Activated CD4-positive, CD25-positive, alpha-beta regulatory T cell treated with anti-CD3 and anti-CD28 coated beads, Interleukin-2, amount 50 U/mL, for 16 hours (primary cell): Measurements from ENCODE around the gene ANO10.
"Not testable (repeated sequence)": the region's sequence is repeated elsewhere in the genome, so short reads cannot be mapped to it uniquely, and the experiment has no call there.

ENCODE experiments used
- DNase-seq: peaks from one replicate; pipeline ENCODE4 v3.0.0-alpha.2; 2020; ENCODE audit warnings: low read depth, low spot score

The ANO10 gene

DNA sequence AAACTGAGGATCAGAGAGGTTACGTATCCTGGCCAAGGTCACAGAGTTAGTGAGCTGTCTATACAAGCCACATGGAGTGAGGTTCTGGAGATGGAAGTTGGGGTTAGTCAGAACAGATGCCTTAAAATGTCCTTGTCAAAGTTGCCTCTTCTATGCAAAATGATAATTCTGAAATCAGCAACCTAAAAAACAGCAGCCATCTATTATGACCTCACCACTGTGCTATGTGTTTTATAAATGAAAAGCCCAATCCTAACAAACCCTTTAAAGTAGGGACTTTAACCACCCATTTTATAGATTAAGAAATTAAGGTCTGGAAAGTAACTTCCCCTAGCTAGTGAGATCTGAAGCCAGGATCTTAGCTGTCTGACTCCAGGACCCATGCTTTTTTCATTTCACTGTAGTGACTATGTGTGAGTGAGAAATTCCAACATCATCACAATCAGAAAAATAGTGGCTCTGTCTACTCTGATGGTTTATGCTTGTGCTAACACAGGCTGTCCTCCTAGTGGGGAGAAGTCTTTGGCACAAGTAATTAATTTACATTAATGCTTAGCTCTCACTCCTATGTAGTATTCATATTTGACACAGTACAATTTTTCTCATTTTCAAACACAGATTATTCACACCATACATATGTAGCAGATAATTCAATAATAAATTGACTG is 143.6 kb downstream of the ANO10 start:
- DNase-seq, result no peak

DNA sequence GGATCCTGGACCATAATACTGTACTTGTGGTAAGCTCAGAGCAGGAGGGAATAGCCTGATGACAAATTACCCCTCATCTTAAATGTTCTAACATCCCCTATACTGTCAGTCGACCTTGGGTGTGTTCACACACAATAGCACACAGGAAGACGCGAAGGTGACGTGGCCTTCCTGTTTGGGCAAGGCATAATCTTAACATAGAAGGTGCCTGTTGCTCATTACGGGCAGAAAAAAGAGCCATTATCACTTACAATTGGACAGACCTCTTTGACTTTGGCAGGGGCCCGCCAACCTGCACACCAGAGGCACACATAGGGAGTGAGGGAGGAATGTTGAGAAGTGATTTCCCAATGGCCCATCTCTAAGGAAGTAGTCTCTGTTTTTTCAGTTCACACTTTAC is 144.2 kb downstream of the ANO10 start:
- DNase-seq, result peak; percentile 35

GRCh38 chr3:43473737-43474136 is 148.1 kb downstream of the ANO10 start:
- no peak for DNase-seq

- no peak for DNase-seq
These were observed 148.6 kb downstream of the ANO10 start for GRCh38 chr3:43473244-43473643.

DNA sequence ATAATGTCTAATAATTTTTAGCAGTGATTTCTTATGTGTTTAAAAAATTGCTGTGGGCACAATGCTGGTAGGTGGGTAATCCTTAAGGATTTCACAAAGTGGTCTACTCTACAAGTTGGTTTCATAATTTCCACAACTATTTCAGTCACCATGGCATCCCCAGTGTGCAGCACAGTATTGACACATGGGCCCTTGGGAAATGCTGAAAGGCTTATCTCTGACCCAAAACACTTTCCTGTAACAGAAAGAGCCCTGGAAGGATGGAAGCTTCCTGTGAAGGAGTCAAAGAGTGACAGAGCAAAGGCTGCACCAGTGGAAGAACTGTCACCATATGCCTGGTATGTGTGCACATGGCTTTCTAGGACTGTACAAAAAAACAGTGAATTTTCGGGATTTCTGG is 153.7 kb downstream of the ANO10 start:
- DNase-seq, result no peak

GRCh38 chr3:43465109-43465508 is 156.7 kb downstream of the ANO10 start:
- DNase-seq, result no peak

GRCh38 chr3:43462566-43462965 is 159.2 kb downstream of the ANO10 start:
- DNase-seq, result not testable (repeated sequence)

DNA sequence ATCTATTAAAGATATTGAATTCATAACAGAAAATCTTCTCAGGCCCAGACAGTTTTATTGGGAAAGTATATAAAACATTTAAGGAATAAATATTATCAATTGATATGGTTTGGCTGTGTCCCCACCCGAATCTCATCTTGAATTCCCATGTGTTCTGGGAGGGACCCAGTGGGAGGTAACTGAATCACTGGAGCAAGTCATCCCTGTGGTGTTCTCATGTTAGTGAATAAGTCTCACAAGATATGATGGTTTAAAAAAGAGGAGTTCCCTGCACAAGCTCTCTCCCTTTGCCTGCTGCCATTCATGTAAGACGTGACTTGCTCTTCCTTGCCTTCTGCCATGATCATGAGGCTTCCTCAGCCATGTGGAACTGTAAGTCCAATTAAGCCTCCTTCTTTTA is 160.5 kb downstream of the ANO10 start:
- no peak for DNase-seq

DNA sequence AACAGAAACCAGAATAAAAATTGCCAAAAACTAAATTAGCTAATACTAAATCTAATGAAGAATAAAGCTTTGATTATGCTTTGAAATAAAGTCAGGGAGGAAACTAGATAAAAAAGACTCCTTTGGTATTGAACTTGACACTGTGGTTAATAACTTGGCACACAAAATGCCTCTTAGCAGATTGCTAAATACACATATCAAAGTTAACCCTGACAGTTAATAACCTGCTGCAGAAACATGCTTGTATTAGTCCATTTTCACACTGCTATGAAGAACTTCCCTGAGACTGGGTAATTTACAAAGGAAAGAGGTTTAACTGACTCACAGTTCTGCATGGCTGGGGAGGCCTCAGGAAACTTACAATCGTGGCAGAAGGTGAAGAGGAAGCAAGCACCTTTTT is 164.8 kb downstream of the ANO10 start:
- DNase-seq, result not testable (repeated sequence)

GRCh38 chr3:43455233-43455632 is 166.6 kb downstream of the ANO10 start:
- no peak for DNase-seq

DNA sequence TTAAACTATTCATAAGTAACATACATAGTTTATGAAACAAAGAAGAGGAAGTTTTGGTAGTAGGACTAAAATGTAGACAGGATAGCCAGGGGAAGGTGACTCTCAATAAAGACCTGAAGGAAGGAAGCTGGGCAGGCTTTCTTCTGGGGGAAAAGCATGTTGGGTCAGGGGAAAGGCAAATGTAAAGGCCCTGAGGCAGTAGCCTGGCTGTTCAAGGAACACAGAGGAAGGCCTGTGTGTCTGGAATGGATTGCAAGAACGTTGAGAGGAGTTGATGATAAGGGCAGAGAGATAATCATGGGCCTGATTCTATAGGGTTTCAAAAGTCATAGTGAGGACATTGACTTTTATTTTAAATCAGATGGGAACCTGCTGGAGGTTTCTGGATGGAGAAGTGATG is 167.8 kb downstream of the ANO10 start:
- no peak for DNase-seq

DNA sequence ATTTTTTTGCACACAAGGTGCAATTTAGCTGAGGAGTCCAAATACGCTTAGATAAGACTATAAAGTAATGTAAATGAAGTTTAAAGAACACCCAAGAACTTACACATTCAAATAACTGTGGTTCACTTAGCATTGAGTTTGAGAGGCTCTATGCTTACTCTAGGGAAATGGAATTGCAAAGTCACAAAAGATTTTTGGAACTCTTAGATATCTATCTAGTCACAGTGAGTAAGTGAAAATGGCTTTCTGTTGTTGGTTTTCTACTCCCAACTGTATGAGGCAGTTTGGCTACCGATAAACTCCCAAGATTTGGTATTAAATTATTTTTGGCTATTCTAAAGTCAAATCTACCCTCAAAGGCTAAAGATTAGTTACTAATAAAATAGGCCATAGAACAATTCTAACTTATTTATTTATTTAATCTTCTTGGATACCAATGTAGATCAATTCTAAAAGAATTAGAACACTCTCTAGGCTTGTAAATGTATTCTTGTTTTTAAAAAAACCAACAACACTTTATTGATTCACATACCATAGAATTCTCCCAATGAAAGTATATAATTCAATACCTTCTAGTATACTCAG is 170.0 kb downstream of the ANO10 start:
- DNase-seq, result no peak

DNA sequence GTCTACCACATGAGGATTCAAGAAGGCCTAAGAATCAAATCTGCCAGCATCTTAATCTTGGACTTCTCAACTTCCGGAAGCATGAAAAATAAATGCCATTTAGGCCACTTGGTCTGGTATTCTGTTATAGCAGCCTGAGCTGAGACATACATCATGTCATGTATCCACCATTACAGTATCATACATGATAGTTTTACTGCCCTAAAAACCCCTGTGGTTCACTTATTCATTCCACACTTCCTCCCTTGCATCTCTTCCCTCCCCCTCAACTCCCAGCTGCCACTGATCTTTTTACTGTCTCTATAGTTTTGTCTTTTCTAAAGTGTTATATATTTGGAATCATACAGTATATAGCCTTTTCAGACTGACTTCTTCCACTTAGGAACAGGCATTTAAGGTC is 173.7 kb downstream of the ANO10 start:
- DNase-seq, result no peak

DNA sequence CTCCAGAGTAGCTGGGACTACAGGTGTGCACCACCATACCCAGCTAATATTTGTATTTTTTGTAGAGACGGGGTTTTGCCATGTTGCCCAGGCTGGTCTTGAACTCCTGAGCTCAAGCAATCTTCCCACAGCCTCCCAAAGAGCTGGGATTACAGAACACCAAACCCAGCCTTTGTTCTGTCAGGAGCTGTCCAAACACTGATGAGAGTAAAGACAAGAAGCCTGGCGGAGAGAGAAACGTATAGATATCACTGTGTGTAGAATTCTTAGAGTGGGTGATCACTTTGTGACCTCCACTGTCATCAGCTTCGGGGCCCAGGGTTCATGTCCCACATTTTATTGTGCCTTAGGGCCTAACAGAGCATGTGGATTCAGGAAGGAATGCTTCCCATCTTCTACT is 176.0 kb downstream of the ANO10 start:
- no peak for DNase-seq

DNA sequence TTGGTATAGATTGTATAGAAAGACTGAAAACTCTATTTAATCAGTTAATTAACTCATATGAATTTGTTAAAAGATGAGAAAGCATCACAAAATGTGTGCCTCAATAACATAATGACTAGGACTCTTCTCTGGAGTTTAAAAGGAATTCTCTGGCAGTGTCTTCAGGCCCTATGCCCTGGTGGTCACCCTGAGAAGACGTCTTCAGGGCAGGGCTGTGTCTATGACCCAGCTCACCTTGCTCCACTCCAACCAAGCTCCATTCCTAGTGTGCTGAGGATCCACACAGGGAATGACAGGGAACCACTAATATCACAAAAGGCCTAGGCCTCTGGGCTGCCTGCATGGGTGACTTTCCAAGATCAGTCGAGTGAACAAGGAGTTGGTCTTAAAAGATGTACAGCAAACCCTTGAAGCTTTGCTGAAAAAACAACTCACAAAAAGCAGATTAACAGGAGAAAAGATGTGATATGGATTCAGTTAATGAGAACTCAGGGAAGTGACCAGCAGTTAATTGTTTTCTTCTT is 178.9 kb downstream of the ANO10 start:
- no peak for DNase-seq

DNA sequence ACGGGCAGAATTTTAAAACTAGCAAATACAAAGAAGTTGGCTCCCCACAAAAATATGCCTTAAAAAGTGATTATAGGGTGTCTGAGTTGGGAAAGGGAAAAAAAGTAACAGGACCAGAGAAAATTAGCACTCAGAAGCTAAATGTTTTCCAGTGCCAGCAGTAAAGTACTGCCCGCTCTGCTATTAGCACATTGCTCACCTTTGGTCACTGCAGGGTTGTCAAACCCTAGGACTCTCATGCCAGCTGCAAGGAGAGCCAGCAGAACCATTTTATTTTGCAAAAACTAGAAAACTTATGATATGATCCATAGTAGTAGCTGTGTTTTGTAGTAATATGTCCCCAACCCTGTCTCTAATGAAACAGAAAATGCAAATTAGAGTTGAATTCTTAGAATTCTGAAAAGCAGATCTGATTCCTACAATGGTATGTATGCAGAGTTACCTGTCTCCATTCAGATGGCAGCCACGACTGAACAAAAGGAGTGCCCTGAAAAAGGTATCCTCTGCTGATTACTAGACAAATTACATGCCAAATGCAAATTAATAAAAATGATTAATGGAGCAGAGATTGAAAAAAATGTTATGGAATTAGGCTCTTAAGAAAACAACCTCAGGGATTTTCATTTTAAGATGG is 185.2 kb downstream of the ANO10 start:
- DNase-seq, result no peak

DNA sequence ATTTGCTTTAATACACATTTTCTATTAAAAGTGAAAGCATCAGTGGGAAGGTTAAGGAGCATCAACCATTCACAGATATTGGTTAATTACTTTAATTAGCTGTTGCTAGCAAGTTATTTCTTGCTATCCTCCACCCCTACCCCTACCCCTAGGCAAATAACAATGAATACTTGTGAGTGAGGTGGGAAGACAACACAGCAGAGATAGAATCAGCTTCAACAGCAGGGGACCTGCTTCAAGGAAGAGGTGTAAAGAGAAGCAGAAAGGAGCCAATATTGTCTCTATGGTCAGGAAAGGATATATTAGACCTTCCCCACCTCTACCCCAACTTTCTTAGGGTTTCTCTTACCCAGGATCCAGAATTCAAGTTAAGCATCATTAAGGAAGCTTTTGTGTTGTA is 186.1 kb downstream of the ANO10 start:
- DNase-seq, result no peak

GRCh38 chr3:43434431-43434830 is 187.4 kb downstream of the ANO10 start:
- DNase-seq, result no peak

- no peak for DNase-seq
These were observed 189.3 kb downstream of the ANO10 start for GRCh38 chr3:43432462-43432861.

DNA sequence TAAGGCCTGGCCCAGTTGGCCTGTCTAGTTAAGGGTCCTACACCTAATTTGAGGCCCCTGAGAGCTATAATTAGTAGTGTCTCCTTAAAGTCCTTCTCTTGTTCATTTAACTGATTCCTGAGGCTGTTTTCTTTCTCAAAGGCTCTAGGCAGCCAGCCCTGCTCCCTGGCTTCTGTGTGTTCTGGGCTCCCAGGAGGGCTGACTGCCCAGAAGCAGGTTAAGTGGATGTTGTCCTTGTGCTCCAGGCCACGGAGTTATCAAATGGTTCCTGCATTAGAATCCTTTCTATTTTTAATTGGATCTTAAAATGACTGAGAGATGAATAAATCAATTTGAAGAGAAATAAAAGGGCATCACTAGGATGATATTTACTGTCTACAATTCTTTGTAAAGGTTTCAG is 195.4 kb downstream of the ANO10 start:
- DNase-seq, result no peak

GRCh38 chr3:43425829-43426228 is 196.0 kb downstream of the ANO10 start:
- no peak for DNase-seq

GRCh38 chr3:43423639-43424038 is 198.2 kb downstream of the ANO10 start:
- no peak for DNase-seq

- DNase-seq, result no peak
These were observed 198.7 kb downstream of the ANO10 start for GRCh38 chr3:43423142-43423541.
